CD4-positive, alpha-beta T cell treated with Interleukin-10 for 1 hour (primary cell): ENCODE measurements around the gene MAPKAP1.

ENCODE experiments used
- DNase-seq: peaks from one replicate; pipeline ENCODE4 v3.0.0-alpha.2; 2020

Gene MAPKAP1

DNA sequence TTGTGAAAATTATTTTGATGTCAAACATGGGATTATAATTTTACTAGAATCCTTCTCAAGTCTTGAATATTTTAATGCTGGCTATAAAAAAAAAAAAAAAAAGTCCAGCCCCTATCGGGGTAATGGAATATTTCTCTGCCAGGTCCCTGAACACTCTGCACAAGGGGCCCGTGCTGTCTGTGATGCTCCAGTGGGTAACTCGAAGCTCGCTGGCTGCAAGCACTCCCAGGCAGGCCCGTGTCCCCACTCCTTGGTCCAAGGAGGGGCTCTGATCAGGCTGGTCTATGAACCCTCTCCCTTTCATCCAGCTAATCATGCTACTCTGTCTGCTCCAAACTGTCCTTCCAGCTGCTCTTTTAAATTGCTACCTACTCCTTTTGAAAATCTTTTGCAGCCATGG lies 264.6 kb downstream of the MAPKAP1 start:
- no peak for DNase-seq

GRCh38 chr9:125440411-125440810 lies 266.6 kb downstream of the MAPKAP1 start:
- no peak for DNase-seq

DNA sequence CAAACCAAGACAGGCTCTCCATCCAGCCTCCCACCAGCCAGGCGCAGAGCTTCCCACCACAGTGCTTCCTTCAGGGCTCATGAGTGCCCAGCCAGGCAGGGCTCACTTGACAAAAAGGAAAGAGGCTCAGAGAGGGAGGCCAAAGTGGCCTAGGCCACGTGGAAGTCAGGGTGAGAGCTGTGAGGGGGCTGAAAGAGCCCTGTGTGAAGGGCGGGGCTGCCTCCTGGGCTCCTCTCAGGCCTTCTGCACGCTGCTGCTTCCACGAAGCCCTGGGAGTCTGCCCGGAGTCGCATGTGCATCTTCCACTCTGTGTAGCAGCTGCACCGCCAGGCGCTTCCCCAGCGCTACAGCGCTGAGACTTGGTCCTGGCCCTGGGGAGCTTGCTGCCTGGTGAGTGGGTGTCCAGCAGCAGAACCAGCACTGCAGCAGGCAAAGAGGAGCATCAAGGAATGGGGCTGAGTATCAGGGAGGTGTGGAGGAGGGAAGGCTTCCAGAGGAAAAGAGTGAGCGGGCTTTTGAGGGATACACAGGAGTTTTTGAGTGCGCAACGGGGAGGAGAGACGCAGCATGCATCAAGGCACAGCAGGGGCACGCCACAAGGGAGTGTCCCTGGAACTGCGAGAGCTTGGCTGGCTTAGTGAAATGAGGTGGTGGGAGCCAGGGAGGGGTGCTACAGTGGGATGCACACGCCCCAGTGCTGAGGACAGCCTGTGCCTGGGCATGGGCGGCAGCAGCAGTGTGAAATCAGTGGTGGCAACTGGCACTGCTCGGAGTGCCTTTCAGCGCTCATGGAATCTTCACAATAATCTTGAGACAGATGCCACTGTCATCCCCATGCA lies 267.4 kb downstream of the MAPKAP1 start:
- no peak for DNase-seq

- DNase-seq: no peak
Measured at GRCh38 chr9:125438506-125439433, 268.2 kb downstream of the MAPKAP1 start.

- DNase-seq: no peak
Measured at GRCh38 chr9:125437771-125438221, 269.2 kb downstream of the MAPKAP1 start.

- no peak for DNase-seq
Measured at GRCh38 chr9:125436613-125437443, 270.2 kb downstream of the MAPKAP1 start.

GRCh38 chr9:125435776-125436612 lies 271.0 kb downstream of the MAPKAP1 start:
- no peak for DNase-seq

DNA sequence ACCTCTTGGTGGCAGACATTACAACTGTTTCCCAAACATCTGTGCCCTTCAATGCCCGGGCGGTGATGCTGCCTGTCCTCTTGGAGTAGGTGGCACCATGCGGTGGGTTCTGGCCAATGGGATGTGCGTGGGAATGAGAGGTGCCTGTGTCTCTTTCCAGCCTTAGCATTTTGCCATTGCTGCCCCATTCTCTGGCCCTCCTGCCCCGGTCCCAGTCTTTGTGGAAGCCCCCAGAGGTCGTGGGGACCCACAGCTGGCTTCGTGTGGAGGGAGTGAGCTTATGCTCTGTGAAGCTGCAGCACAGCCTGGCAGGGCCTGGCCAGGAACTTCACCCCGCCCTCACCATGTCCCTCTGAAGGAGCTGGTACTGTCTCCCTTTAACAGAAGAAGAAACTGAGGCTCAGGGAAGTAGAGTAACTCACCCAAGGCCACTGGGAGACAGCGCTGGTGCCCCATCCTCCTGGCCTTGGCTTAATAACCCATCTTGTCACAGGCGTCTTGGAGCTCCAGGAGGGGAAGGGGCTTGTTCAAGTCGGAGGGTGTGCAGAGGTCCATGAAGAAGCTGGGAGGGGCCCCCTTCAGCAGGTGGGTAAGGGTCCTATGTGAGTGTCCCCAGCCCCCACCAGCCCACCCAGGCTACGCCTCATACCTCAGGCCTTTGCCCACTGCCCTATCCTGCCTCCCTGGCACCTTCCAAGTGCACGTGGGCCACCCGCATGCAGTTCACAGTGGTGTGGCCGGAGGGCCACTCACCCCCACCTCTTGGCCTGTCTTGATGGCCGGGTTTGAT lies 271.8 kb downstream of the MAPKAP1 start:
- DNase-seq: no peak

GRCh38 chr9:125433461-125434011 lies 273.5 kb downstream of the MAPKAP1 start:
- no peak for DNase-seq

DNA sequence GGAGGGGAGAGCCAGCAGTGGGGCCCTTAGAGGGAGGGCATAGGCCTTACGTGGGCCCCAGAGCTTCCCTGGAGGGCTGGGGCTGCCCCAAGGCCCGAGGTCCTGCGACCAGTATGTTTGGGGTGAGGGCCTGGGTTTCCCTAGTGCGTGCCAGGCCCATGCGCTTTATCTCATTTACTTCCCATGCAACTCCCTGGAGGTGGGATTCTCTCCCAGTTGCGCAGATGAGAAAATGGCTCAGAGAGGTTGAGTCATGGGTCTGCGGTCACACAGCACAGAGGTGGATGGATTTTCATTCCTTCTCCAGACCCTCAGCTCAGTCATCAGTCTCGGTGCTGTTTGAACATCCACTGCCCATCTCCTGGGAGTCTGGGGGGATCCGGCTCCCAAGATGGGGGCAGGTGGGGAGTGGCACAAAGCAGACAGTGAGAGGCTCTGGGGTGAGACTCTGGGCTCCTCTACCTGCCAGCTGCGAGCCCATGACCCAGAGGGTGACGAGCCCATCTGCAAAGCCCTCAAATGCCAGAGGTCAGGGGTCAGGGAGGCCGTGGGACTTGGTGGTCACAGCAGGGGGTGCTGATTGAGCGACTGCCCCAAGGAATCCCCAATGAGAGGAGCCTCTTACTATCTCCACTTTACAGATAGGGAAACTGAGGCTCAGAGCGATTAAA lies 274.2 kb downstream of the MAPKAP1 start:
- DNase-seq: no peak

DNA sequence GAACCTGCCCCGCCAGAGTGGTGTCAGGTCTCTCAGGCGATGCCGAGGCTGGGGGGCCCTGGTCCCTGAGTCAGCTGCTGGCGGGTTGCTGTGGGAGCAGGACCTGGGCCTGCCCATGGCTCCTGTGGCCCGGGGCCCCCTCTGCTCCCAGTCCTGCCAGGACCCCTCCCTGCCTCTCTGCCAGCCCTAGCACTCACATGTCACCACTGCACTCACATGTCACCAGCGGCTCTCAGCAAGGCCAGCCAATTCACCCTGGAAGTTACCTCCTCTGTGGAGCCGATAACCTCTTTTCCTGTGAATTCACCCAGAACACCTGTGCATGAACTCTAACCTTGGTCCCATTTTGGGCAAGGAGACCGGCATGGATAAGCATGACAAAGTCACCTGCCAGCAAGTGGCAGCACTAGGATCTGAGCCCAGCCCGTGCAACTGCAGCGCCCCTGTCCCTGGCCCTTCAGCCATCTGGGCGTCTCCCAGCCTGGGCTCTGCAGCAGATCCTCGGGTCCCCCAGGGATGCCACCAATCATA lies 275.2 kb downstream of the MAPKAP1 start:
- DNase-seq: no peak

GRCh38 chr9:125431012-125431305 lies 276.0 kb downstream of the MAPKAP1 start:
- DNase-seq: no peak

DNA sequence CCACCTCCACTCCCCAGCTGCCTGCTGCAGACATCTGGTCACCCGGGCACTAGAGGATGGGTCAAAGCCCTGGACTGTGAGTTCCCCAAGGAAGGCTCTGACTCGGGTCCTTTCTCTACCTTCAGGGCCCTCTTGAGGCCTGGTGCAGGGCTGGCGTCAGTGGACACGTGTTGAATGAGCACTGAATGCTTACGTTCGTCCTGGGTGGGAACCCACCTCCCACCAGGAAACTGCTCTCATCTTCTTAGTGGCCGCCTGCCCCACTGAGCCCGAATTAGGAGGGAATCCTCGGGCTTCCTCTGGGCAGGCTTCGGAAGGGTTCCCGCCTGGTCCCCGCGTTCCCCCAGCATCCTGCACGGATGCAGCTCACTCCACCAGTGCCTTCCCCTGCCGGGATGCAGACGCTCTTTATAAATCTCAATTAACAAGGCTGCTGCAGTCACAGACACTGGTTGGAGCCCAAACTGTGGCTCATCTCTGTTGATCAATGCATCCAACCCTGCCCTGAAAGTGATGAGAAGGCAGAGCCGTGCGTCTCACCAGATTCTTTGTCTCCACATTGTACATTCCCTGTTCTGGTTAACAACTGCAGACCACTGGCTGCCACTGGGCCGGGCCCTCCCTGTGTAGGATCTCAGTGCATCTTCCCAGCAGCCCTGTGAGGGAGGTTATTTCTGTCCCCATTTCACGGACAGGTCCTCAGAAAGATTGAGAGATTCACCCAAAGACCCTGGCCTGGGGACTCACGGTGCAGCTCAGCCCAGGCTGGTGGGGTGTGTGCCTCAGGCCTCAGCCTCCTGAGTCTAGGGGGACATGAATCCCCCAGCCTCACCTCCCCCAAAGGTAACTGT lies 276.6 kb downstream of the MAPKAP1 start:
- no peak for DNase-seq

DNA sequence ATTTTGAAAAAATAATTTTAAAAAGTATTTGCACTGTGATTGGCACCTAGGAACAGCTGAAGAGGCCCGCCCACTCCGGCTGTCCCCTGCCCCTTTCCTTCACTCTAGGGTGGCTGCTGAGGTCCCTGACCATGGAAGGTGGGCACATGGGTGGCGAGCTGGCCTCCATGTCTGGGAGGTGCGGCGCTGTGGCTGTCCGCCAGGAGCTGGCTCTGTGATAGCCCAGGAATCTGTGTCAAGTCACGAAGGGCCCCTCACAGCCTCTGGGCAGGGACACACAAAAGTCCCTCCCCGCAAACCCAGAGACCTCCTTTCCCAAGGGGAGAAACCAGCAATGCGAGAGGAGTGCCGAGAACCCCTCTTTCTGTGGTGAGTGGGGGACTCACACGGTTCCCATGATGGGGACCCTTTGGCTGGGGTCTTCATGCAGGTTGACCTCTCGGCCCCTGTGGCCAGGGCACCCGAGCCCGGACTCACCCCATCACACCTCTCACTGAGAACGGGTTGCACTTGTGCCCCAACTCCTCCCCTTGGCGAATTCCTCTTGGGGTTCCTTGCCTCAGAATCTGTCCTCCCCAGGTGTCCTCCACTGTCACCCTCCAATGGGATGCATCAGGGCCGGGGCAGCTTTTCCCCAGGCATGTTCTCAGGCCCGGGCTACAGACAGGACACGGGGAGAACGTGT lies 277.4 kb downstream of the MAPKAP1 start:
- no peak for DNase-seq

DNA sequence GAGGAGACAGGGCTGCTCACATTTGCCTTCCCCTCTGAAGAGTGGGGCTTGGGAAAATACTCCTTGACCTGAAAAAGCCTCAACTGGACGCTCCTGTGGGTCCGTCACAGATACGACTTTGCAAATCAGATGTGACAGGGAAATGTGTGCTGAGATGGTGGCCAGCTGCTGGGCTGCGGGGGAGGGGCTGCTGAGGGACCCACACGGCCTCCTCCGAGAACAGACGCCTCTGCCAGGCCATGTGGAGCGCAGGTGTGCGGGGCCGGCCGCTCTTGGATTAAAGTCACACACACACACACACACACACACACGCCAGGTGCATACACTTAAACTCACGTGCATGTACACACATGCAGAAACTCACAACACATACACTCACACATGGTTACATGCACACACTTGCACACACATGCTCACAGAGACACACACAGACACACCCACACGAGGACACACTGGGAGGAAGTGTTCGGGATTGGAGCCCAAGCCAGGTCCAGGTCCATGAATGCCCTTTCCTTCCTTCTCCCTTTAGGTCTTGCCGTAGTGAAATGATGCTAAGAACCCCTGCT lies 278.0 kb downstream of the MAPKAP1 start:
- no peak for DNase-seq

DNA sequence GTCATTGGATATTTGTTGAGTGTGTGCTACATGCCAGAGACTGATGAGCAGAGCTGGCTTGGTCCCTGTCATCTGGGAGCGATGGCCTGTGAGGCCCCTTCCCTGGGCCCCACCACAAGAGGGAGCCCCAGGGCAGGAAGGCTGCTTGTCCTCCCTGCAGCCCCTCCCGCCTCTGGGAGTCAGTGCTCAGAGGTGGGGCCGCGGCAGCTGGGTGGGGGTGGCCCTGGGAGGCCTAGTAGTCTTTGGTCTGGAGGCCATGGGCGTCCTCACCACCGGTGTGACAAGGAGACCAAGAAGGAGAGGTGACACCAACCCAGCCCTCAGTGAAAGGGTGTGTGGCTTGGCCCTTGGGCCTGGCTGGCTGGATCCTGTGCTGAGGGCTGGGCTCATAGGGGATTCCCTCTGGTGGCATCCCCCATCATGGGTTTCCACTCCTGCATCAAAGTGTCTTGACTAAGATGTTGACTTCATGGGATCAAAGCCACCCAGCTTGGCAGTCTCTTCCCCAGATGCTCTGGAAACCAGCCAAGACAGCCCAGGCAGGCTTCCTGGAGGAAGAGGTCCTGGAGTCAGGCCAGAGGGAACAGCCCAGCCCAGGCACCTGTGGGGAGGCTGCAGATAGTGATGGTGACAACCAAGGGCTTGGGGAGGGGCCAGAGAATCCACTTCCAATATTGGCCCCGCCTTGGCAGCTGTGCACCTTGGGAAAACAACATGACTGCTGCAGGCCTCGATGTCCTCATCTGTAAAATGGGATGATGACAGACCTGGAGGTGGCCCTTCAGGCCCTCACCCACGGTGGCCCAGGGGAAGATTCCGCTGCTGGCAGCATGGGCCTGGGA lies 278.7 kb downstream of the MAPKAP1 start:
- peak; percentile 4 for DNase-seq

GRCh38 chr9:125427556-125427955 lies 279.5 kb downstream of the MAPKAP1 start:
- no peak for DNase-seq
